Stimulated activated CD4-positive, alpha-beta T cell treated with anti-CD3 and anti-CD28 coated beads, TNF-alpha, amount 100 ng/mL, for 48 hours (primary cell): ENCODE results near the gene NGEF.
"Not testable (repeated sequence)": the region's sequence is repeated elsewhere in the genome, so short reads cannot be mapped to it uniquely, and the experiment has no call there.

Experiments
- DNase-seq, 3 donors: peaks; one replicate each; pipeline ENCODE4 v3.0.0-alpha.2; 2020; ENCODE audit warnings: low read depth in 3 of 3

NGEF gene

GRCh38 chr2:233013027-233013461 lies at the start of gene NGEF:
Gene NGEF, minus strand, starts transcription at chr2:233013256. Its CDS starts 38,366 bp downstream, at chr2:232974890.
- no peak for DNase-seq

GRCh38 chr2:233062451-233062850 lies 49.4 kb upstream of the NGEF start:
- DNase-seq = no peak

DNA sequence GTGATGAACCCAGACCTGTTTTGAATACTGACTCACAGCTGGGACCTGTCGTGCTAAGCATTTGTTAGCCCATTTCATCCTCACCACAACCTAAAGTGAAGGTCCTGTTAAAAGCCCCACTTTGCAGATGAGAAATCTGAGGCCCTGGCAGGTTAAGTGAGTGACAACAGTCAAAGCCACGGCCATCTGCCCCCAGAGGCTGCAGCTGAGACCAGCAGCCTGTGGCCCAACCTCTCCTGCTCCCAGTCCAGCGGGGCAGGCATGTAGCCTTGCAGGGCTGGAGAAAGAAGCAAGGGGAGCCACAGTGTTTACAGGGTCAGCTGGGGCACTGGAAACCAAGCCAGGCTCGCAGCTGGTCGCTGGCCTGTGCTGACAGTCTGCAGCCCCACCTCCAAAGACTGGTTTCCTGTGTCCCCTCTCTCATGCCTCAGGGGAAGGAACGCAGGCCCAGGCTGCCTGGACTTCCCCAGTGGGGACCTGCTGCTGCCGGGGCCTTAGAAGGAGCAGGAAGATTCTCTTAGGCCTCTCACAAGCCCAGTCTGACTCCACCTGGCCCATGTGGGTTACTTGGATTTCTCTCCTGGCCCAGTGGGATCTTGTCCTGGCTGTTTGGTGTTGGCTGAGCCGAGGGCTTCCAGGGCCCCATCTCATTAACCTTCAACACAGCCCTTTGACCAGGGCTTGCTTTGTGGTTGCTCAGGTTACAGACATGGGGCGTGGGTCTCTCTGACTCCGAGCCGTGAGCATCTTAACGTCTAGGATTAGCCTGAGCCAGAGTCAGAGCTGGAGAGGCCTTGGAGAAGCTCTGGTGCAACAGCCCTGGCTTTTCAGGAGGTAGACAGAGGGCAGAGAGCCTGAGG lies 48.8 kb upstream of the NGEF start:
- no peak for DNase-seq

GRCh38 chr2:233060980-233061590 lies 48.0 kb upstream of the NGEF start:
- no peak for DNase-seq

DNA sequence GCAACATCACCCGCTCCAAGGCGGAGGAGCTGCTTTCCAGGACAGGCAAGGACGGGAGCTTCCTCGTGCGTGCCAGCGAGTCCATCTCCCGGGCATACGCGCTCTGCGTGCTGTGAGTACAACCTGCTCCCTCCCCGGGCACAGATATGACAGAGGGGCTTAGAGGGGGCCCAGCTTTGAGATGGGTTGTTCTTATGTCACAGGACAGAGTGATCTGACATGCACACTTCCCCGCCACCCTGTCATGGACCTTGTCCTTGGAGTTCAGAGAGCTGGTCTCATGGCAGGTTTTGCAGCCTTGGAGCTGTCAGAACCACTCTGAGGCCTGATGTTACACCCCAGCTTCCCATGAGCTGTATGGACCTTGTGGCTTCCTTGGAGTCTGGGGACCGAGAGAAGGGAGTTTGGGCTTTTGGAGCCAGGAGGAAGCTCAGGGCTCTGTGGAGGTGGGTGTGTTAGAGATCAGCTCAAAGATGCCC lies 47.5 kb upstream of the NGEF start:
- DNase-seq = no peak

- DNase-seq = peak in 1 of 3 donors; percentile 56
Observed at GRCh38 chr2:233059797-233060500, 46.9 kb upstream of the NGEF start, which contains the start of gene INPP5D. Gene INPP5D, plus strand, starts transcription at chr2:233060342. Its CDS starts 137 bp downstream, at chr2:233060479.

DNA sequence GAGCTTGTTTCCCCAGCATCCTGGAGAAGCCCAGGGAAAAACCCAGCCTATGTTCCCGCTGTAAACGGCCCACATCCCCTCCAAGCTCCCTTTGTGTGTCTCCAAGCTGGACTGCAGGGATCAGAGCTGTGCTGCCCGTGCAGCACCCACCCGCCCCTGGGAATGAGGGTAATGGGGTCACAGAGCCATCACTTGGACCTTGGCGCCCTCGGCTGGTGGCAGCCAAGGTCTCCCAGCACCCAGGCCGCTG lies 46.4 kb upstream of the NGEF start:
- DNase-seq = no peak

DNA sequence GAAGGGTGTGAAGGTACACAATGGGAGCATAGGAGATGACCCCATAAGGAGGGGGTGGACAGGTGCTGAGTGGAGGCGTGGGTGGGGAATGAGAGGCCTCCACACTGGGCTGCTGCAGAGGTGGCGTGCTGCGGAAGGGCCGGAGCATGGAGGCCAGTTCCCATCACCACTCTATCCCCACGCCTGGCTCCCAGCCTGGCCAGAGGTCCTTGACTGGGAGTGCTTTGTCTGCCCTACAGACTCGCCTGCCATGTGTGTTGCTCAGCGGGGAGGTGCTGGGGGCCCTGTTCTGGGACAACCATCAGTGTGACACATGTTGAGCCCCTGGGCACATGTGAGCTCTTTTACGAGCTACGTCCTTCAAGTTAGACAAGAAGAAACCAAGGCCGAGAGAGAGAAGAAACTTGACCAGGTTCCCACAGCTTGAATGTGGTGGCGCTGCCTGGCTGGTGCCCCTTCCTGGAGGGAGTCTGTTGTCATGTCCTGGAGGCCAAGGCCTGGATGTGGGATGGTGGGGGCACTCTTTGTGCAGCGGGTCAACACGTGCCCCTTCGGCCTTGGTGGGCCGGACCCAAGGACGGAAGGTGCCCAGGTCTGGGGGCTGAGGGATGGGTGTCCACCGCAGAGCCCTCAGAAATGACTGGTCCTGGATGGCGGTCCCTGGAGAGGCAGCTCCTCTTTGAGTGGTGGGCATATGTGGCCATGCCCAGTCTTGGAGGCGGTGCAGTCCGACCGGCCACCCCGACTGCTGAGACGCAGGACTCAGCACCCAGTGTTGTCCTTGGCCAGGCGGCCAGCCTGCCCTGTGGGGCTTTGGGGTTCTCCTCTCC lies 45.9 kb upstream of the NGEF start:
- DNase-seq = no peak

GRCh38 chr2:233056961-233057605 lies 44.0 kb upstream of the NGEF start:
- DNase-seq = no peak

DNA sequence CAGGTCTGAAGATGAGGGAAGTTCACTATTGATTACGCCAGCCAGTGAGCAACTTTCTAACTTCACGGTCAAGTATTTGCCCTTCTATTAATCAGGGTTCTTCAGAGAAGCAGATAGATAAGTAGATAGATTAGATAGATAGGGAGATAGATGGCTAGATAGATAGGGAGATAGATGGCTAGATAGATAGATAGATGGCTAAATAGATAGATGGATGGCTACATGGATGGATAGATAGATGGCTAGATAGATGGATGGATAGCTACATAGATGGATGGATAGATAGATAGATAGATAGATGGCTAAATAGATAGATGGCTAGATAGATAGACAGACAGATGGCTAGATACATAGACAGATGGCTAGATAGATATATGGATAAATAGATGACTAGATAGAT lies 42.3 kb upstream of the NGEF start:
- DNase-seq = no peak

DNA sequence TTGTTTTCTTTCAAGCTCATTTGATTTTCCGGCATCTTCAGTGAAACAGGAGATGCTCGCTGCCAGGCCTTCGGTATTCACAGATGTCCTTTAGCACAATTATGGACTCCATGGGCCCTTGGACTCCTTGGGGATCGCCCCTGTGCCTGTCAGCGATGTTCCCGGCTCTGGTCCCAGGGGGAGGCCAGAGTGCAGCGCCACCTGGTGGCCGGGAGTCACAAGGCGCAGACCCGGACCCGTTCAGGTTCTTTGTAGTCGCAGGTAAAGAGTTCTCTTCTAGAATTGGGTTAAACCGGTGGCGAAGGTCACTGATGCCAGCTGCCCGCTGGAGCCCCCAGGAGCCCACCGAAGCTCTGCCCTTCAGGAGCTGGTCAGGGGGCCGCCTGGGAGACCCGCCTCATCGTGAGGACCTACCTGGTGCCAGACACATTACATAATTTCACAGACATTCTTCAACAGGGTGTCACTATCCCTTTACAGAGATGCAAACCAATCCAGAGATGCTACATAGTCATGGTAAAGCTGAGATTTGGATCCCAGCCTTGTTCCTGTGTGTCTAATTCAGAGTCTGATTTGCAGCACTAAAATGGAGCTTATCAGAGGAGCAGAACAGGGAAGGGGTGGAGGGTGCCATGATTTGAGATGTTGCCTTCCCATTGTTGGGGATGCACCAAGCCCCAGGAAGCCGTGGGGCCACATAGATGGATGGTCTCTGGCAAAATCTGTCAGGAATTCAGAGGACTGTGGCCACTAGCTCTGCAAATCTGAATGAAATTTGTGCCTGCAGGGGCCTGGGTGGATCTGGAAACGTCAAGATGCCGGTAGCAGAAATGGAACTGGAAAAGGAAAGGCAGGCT lies 41.1 kb upstream of the NGEF start:
- DNase-seq = peak; percentile 52 to 73 (median 68)

DNA sequence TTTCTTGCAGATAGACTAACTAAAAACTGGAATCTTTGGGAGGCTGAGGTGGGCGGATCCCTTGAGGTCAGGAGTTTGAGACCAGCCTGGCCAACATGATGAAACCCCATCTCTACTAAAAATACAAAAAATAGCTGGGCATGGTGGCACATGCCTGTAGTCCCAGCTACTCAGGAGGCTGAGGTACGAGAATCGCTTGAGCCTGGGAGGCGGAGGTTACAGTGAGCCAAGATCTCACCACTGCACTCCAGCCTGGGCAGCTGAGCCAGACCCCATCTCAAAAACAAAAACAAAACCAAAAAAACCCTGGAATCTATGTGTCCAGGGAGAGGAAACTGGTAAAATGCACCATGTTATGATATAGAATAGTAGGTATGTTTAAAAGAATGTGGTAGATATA lies 39.5 kb upstream of the NGEF start:
- not testable (repeated sequence) for DNase-seq

DNA sequence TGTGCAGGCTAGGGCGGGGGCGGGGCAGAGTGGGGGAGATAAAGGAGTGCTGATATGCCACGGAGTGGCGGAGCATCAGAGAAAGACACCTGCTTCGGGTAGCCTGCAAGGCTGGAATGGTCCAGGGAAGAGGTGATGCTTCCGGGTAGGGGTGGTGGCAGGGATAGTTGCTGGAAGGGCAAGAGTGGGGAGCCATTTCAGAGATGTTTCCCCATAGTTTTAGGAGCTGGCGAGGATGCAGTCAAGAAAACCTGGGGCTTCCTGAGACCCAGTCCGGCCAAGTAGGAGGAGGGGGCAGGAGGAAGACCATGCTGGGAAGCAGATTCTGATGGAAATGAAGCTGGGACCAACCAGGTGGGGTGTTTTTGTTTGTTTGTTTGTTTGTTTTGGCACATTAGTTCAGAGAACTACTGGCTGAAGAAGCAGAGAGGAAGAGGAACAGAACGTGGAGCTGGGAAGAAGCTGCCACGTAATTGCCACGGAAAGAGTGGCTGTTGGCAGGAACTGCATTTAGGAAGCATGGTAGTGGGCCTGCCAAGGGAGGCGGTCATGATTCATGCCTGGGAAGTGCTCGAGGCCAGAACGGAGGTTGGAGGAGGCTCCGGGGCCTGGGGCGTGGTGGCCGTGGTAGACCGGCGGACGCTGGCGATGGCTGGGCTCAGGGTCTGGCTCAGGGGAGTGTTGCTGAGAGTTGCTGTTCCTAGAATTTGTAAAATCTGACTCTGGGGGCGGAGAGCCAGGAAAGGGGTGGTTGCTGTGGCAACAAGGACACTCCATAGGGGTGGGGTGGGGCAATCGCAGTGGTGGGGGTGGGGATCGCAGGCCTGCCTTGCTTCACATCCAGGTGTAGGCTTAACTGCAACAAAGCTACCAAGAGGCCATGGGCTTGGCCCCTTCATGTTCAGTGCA lies 38.4 kb upstream of the NGEF start:
- no peak for DNase-seq

DNA sequence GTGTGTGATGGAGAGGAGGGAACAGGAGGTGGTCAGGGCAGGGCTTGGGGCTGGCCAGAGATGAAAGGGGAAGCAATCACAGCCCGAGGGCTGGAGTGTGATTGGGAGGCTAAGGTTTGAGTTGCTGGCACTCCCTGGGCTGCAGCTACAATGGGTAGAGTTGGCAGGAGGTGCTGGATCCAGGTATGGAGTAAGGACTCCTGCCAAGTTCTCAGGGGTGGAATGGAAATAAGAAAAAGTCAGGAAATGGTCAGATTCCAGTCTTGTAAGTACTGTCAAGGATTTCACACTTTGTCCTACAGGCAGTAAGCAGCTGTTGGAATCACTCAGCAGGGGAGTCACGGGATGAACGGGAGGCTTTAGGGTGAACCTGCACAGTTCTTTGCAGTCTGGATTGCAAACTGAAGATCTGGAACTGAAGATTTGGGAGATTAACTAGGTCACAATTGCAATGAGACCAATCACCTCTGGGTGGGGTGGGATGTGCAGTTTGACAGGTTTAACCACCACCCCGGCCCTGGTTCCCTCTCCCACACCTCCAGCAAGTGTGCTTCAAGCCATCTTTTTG lies 36.2 kb upstream of the NGEF start:
- no peak for DNase-seq

DNA sequence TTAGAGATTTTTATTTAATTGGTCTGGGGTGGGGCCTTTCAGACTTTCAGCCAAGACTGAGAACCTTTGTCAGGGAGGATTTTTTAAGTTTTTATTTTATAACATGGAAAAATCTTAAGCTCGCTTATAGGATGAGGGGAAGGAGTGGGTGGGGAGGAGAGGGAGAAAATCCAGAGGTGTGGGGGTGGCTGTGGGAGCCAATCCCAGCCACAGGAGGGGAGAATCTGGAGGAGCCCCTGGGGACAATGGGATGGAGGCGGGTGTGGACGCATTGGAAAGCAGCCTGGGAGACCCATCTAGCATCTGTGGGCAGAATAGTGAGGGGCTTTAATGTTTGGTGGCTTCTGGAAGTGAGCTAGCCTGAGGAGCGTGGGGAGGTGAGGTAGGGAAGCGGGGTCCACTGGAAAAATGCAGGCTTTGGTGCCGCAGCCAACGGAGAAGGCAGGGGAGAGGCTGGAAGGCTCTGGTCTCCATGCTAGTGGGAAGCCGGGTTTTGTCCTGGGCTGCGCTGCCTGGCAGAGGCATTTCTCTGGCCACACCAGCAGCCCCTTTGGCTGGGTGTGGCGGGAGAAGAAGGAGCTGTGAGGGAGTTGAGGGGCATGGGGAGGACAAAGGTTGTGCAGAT lies 35.6 kb upstream of the NGEF start:
- no peak for DNase-seq

DNA sequence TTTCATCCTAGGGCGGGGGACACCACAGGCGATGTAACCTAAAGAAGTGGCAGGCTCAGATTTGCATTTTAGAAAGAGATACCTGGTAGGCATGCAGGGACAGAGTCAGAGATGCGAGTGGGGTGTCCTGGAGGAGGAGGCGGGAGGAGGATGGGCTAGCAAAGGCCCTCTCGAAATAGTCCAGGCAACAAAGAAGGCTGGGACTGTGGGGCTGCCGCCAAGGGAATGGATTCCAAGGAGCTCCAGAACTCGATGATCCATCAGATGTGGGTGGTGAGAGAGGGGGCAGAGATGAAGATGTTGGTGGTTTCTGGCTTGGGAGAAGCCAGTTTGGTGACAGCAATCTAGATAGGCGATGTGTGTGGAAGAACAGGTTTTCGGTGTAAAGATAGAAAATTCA lies 34.6 kb upstream of the NGEF start:
- DNase-seq = no peak

GRCh38 chr2:233047206-233047605 lies 34.1 kb upstream of the NGEF start:
- DNase-seq = no peak

DNA sequence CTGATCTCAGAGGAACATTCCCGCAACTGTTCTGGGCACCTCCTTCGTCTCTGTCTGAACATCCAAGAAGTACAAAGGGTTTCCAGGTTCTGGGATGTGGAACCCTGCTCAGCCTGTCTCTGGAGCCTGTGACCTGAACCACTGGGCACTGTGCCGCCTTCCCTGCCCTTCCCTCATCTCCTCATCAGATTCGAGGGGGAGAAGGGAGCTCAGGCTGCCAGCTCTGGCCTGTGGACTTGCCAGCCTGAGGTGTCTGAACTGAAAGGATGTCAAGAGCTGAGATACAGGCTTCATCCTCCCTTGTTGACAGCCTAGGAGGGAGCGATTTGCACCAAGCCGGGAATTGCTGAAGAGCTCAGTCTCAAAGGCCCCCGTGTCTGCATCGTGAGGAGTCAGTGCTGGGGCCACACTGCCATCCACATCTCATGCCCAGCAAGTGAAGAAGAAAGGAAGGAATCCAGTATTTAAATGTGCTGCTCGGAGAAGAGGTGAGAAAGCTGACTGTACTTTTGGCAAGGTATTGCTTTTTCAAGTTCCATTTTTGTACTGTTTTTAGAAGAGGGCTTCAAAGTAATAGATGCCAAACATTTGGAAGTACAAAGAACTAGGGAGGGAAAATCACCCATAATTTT lies 32.0 kb upstream of the NGEF start:
- DNase-seq = no peak
